ENCODE data around the gene CLASRP. TPM values are rescaled to one million over a fixed set of nuclear protein-coding genes. Genes with fewer than 3 reads are reported as not detected.
A peak's percentile ranks its signal among the peaks of the same experiment; 100 is the strongest.

CLASRP gene
- total RNA-seq, 1 donor, result 17.0 TPM

DNA sequence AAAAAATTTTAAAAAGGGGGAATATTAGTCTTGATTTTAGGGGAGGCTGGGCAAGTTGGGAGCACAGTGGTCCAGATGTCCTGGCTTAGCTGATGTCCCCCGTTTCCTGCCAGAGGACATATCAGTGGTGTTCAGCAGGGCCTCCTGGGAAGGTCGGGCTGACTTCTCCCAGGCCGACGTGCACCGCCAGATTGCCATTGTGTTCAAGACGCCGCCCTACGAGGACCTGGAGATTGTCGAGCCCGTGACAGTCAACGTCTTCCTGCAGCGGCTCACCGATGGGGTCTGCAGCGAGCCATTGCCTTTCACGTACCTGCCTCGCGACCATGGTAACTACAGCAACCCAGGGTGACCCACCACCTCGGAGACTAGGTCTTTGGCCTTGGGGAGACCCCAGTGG is 6.4 kb upstream of the CLASRP start:
- Histone ChIP-seq H3K27me3 (ENCODE audit: insufficient read depth, low read length) (no peaks in the 10 kb centered on the region), H3K27ac (ENCODE audit: low read depth, low read length) (no peak overlapping the region), H3K4me3 (ENCODE audit: insufficient read depth, low read length) (no peak overlapping the region), H3K36me3 (ENCODE audit: insufficient read depth, low read length) (peaks cover 55% of the 10 kb centered on the region), H3K4me2 (ENCODE audit: insufficient read depth, low read length) (no peak overlapping the region), H2AFZ (ENCODE audit: low read length) (no peak overlapping the region), H4K20me1 (ENCODE audit: insufficient read depth, low read length) (no peaks in the 10 kb centered on the region), H3K79me2 (ENCODE audit: insufficient read depth, low read length) (no peaks in the 10 kb centered on the region), H3K9me3 (ENCODE audit: low read depth, low read length) (no peaks in the 10 kb centered on the region), H3K4me1 (ENCODE audit: insufficient read depth, low read length) (no peaks in the 10 kb centered on the region)
- no peak for TF ChIP-seq CTCF (IDR thresholded peaks at IDR 0.05; ENCODE audit: extremely low read depth, low read depth, low read length)
- peak; percentile 6 for DNase-seq (ENCODE audit: insufficient read length, low spot score, missing footprints)

DNA sequence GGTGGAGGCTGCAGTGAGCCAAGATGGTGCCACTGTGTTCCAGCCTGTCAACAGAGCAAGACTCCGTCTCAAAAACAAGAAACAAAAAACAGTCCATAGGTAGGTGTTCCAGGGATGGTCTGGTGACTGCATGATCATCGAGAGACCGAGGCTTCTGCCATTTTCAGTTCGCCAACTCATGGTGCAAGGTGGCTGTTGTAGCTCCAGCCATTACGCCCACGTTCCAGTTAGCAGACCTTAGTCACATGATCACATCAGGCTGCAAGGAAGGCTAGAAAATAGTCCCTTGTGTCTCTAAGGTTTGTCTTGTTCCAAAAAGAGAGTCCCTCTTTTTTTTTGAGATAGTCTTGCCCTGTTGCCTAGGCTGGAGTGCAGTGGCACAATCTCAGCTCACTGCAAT is 3.1 kb upstream of the CLASRP start:
- Histone ChIP-seq H2AFZ (ENCODE audit: low read length) (no peak overlapping the region), H3K4me1 (ENCODE audit: insufficient read depth, low read length) (peaks cover 11% of the 10 kb centered on the region), H3K27ac (ENCODE audit: low read depth, low read length) (no peak overlapping the region), H3K36me3 (ENCODE audit: insufficient read depth, low read length) (peaks cover 35% of the 10 kb centered on the region), H4K20me1 (ENCODE audit: insufficient read depth, low read length) (peaks cover 14% of the 10 kb centered on the region), H3K4me2 (ENCODE audit: insufficient read depth, low read length) (no peak overlapping the region), H3K9me3 (ENCODE audit: low read depth, low read length) (no peaks in the 10 kb centered on the region), H3K27me3 (ENCODE audit: insufficient read depth, low read length) (no peaks in the 10 kb centered on the region), H3K4me3 (ENCODE audit: insufficient read depth, low read length) (no peak overlapping the region), H3K79me2 (ENCODE audit: insufficient read depth, low read length) (peaks cover 16% of the 10 kb centered on the region)
- no peak for DNase-seq (ENCODE audit: insufficient read length, low spot score, missing footprints)
- no peak for TF ChIP-seq CTCF (IDR thresholded peaks at IDR 0.05; ENCODE audit: extremely low read depth, low read depth, low read length)

- H3K4me1 ChIP-seq (ENCODE audit: insufficient read depth, low read length), result peaks cover 11% of the 10 kb centered on the region
- H3K27ac ChIP-seq (ENCODE audit: low read depth, low read length), result no peak overlapping the region
- H3K36me3 ChIP-seq (ENCODE audit: insufficient read depth, low read length), result peaks cover 43% of the 10 kb centered on the region
- peaks cover 33% of the 10 kb centered on the region for H3K79me2 ChIP-seq (ENCODE audit: insufficient read depth, low read length)
- DNase-seq (ENCODE audit: insufficient read length, low spot score, missing footprints), result peak; percentile 54
- H3K27me3 ChIP-seq (ENCODE audit: insufficient read depth, low read length), result no peaks in the 10 kb centered on the region
- no peaks in the 10 kb centered on the region for H3K9me3 ChIP-seq (ENCODE audit: low read depth, low read length)
- H3K4me2 ChIP-seq (ENCODE audit: insufficient read depth, low read length), result no peak overlapping the region
- H2AFZ ChIP-seq (ENCODE audit: low read length), result no peak overlapping the region
- H3K4me3 ChIP-seq (ENCODE audit: insufficient read depth, low read length), result no peak overlapping the region
- no peak for TF ChIP-seq CTCF (IDR thresholded peaks at IDR 0.05; ENCODE audit: extremely low read depth, low read depth, low read length)
- H4K20me1 ChIP-seq (ENCODE audit: insufficient read depth, low read length), result peaks cover 26% of the 10 kb centered on the region
Observed at GRCh38 chr19:45037393-45038169, 1.3 kb upstream of the CLASRP start.

DNA sequence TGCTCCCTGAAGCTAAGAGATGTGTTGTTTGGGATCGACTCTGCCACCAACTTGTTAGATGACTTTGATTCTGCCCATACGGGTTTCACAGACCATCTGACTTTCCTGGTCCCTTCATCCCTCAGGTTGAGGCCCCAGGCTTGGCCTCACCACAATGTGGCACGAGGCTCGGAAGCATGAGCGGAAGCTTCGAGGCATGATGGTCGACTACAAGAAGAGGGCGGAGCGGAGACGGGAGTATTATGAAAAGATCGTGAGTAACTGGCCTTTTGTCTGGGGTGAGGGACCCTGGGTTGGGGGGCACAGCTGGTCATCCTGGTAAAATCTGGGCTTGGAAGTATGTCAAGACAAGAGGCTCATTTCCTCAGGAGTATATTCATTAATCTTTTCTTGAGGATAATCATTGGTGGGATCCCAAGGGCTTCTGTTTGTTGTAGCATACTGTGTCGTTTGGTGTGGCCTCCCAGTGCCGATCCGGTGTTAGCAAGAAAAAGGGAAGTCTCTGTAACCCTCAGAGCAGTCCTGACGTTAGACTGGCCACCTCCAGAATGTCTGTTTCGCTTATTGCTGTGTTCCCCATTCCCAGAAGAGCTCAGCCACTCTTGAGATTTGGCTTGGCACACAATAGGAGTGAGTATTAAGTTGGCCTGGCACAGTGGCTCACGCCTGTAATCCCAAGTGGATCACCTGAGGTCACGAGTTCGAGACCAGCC is 1.4 kb downstream of the CLASRP start:
- Histone ChIP-seq H3K27me3 (ENCODE audit: insufficient read depth, low read length) (no peaks in the 10 kb centered on the region), H3K4me2 (ENCODE audit: insufficient read depth, low read length) (peak overlapping the region; percentile 93), H3K4me3 (ENCODE audit: insufficient read depth, low read length) (peak overlapping the region; percentile 99), H4K20me1 (ENCODE audit: insufficient read depth, low read length) (peaks cover 36% of the 10 kb centered on the region), H2AFZ (ENCODE audit: low read length) (no peak overlapping the region), H3K36me3 (ENCODE audit: insufficient read depth, low read length) (peaks cover 51% of the 10 kb centered on the region), H3K4me1 (ENCODE audit: insufficient read depth, low read length) (peaks cover 11% of the 10 kb centered on the region), H3K9me3 (ENCODE audit: low read depth, low read length) (no peaks in the 10 kb centered on the region), H3K79me2 (ENCODE audit: insufficient read depth, low read length) (peaks cover 56% of the 10 kb centered on the region), H3K27ac (ENCODE audit: low read depth, low read length) (peak overlapping the region; percentile 97)
- no peak for DNase-seq (ENCODE audit: insufficient read length, low spot score, missing footprints)
- no peak for TF ChIP-seq CTCF (IDR thresholded peaks at IDR 0.05; ENCODE audit: extremely low read depth, low read depth, low read length)

Data from osteoblast (primary cell).